ENCODE data around the gene FBN2.

Gene FBN2

DNA sequence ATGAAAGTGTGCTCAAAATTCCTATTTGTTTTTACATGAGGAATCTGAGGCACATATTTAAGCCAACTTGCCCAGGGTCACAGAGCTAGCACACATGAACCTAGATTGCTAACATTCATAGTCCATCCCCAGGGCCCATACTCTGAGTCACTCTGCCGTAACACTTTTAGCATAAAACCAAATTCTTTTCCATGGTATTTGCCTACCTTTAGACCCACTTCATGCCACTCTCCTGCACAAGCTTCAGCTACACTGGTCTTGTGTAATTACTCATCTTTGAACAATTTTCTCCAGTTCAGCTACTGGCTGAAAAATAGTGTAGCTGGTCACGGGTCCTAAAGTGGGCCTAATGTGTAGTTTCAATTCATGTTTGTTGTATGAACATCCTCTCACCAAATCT, 253.8 kb downstream of the FBN2 start:
- DNase-seq (ENCODE audit: low read depth in 2 of 2): peak in 1 of 2 donors; percentile 5
- TF ChIP-seq, protein P1, sequence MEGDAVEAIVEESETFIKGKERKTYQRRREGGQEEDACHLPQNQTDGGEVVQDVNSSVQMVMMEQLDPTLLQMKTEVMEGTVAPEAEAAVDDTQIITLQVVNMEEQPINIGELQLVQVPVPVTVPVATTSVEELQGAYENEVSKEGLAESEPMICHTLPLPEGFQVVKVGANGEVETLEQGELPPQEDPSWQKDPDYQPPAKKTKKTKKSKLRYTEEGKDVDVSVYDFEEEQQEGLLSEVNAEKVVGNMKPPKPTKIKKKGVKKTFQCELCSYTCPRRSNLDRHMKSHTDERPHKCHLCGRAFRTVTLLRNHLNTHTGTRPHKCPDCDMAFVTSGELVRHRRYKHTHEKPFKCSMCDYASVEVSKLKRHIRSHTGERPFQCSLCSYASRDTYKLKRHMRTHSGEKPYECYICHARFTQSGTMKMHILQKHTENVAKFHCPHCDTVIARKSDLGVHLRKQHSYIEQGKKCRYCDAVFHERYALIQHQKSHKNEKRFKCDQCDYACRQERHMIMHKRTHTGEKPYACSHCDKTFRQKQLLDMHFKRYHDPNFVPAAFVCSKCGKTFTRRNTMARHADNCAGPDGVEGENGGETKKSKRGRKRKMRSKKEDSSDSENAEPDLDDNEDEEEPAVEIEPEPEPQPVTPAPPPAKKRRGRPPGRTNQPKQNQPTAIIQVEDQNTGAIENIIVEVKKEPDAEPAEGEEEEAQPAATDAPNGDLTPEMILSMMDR (IDR thresholded peaks at IDR 0.05; ENCODE audit: low read depth, low read length): no peak
- H3K4me3 ChIP-seq (replicated peaks in 1 of 2; ENCODE audit: low read depth in 2 of 2, low read length in 2 of 2): no peak overlapping the region

GRCh38 chr5:128279345-128279744, 258.7 kb downstream of the FBN2 start:
- DNase-seq (ENCODE audit: low read depth in 2 of 2): no peak
- TF ChIP-seq, protein P1 (IDR thresholded peaks at IDR 0.05; ENCODE audit: low read depth, low read length): no peak
- H3K4me3 ChIP-seq (replicated peaks in 1 of 2; ENCODE audit: low read depth in 2 of 2, low read length in 2 of 2): no peak overlapping the region

DNA sequence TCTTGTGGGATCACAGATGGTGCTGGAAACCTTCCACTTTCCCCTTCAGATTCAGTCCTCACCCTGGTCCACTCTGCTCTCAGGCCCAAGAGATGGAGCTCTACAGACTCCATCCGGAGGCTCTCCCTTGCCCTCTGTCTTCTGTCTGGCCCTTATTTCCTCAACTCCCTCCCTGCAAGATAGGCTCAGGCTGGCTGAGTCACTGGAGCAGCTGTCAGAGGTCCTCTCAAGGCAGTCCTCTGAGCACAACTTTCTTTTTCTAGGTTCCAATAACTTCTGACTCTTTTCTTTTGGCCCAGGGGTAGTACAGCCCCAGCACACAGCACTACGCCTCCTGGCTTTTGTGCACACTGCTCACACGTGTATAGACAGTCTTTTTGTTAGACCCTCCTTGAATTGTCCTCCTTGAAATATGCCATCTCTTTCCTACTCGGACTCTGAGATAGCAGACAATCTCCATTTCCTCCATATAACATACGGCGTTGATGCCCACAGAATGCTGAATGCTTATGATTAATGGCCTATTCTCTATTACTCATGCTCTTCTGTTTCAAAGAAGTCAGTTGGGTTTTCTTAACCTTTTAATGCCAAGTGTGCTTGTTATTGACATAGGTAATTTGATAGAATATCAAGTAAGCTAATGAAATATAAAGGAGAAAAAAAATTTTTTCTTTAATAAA, 261.4 kb downstream of the FBN2 start:
- TF ChIP-seq, protein P1 (IDR thresholded peaks at IDR 0.05; ENCODE audit: low read depth, low read length): no peak
- peak overlapping the region in 1 of 2 donors; percentile 3 for H3K4me3 ChIP-seq (replicated peaks in 1 of 2; ENCODE audit: low read depth in 2 of 2, low read length in 2 of 2)
- peak; percentile 50 for DNase-seq (ENCODE audit: low read depth in 2 of 2)

GRCh38 chr5:128274441-128274840, 263.6 kb downstream of the FBN2 start:
- TF ChIP-seq, protein P1 (IDR thresholded peaks at IDR 0.05; ENCODE audit: low read depth, low read length): no peak
- DNase-seq (ENCODE audit: low read depth in 2 of 2): no peak

GRCh38 chr5:128273736-128274135, 264.3 kb downstream of the FBN2 start:
- DNase-seq (ENCODE audit: low read depth in 2 of 2): no peak
- H3K4me3 ChIP-seq (replicated peaks in 1 of 2; ENCODE audit: low read depth in 2 of 2, low read length in 2 of 2): no peak overlapping the region
- TF ChIP-seq, protein P1 (IDR thresholded peaks at IDR 0.05; ENCODE audit: low read depth, low read length): no peak

More at GRCh38 chr5:128274441-128274840, 263.6 kb downstream of the FBN2 start:
- no peak overlapping the region for H3K4me3 ChIP-seq (replicated peaks in 1 of 2; ENCODE audit: low read depth in 2 of 2, low read length in 2 of 2)

DNA sequence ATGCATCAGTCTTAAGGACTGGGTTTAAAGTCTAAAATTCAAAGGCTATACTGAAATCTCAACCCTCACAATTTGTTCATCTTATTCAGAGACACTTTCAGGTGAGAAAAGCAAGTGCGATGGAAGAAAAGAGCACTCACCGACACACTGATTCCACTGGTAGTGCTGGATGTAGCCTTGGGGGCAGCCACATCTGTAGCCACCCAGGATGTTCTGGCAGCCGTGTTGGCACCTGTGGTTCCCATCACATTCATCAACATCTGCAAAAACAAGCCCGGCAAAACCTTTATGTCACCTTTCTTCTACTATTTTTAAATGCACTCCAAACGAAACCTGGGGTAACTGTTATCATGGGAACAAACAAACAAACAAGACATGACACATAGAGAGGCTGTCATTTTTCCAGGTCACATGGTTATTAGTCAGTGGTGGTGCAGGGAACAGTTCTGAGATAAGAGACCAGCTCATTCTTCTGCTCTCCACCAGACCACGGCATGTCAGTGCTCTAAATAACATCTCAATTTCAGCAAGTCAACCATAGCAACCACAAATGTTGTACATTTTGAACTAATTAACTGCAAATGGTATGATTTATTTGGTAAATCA, 266.1 kb downstream of the FBN2 start:
- peak; percentile 89 to 91 for DNase-seq (ENCODE audit: low read depth in 2 of 2)
- no peak overlapping the region for H3K4me3 ChIP-seq (replicated peaks in 1 of 2; ENCODE audit: low read depth in 2 of 2, low read length in 2 of 2)
- TF ChIP-seq, protein P1 (IDR thresholded peaks at IDR 0.05; ENCODE audit: low read depth, low read length): no peak
